Measurements from ENCODE around the gene DTD2.
A peak's percentile ranks its signal among the peaks of the same experiment; 100 is the strongest.
"Not testable (repeated sequence)": the region's sequence is repeated elsewhere in the genome, so short reads cannot be mapped to it uniquely, and the experiment has no call there.

Gene DTD2

GRCh38 chr14:31441273-31442111 is 15.8 kb downstream of the DTD2 start:
- DNase-seq: no peak

- DNase-seq: no peak
These were observed 17.0 kb downstream of the DTD2 start for GRCh38 chr14:31440280-31440679.

- no peak for DNase-seq
These were observed 17.7 kb downstream of the DTD2 start for GRCh38 chr14:31439561-31439960.

- DNase-seq: not testable (repeated sequence)
These were observed 20.1 kb downstream of the DTD2 start for GRCh38 chr14:31437045-31437691.

GRCh38 chr14:31435276-31435675 is 22.0 kb downstream of the DTD2 start:
- DNase-seq: no peak

- DNase-seq: no peak
These were observed 26.6 kb downstream of the DTD2 start for GRCh38 chr14:31430634-31431264.

- DNase-seq: no peak
These were observed 27.5 kb downstream of the DTD2 start for GRCh38 chr14:31429791-31430190.

GRCh38 chr14:31428011-31428410 is 29.3 kb downstream of the DTD2 start:
- DNase-seq: no peak

GRCh38 chr14:31426663-31427062 is 30.6 kb downstream of the DTD2 start:
- no peak for DNase-seq

GRCh38 chr14:31425905-31426304 is 31.4 kb downstream of the DTD2 start:
- DNase-seq: no peak

GRCh38 chr14:31421200-31421599 is 36.1 kb downstream of the DTD2 start:
- DNase-seq: no peak

GRCh38 chr14:31420319-31421111 is 36.8 kb downstream of the DTD2 start, which contains the start of gene HEATR5A:
TSS of gene HEATR5A (minus strand) at chr14:31420550. CDS start at chr14:31402975, 17,575 bp downstream.
- peak; percentile 88 to 92 for DNase-seq

- DNase-seq: peak; percentile 2 to 9
These were observed 37.4 kb downstream of the DTD2 start for GRCh38 chr14:31419967-31420318.

- DNase-seq: no peak
These were observed 37.9 kb downstream of the DTD2 start for GRCh38 chr14:31419179-31419966.

GRCh38 chr14:31418440-31418839 is 38.9 kb downstream of the DTD2 start:
- no peak for DNase-seq

GRCh38 chr14:31414190-31414833 is 43.0 kb downstream of the DTD2 start:
- DNase-seq: no peak

- no peak for DNase-seq
These were observed 46.0 kb downstream of the DTD2 start for GRCh38 chr14:31411218-31411727.

- DNase-seq: no peak
These were observed 47.2 kb downstream of the DTD2 start for GRCh38 chr14:31410048-31410650.

- no peak for DNase-seq
These were observed 48.9 kb downstream of the DTD2 start for GRCh38 chr14:31408421-31408820.

- no peak for DNase-seq
These were observed 51.6 kb downstream of the DTD2 start for GRCh38 chr14:31405599-31406232.

All from activated CD4-positive, alpha-beta T cell treated with anti-CD3 and anti-CD28 coated beads for 4 hours (primary cell).